ENCODE measurements around the gene SLC44A4. TPM values are rescaled to one million over a fixed set of nuclear protein-coding genes. Genes with fewer than 3 reads are reported as not detected.
"Not testable (repeated sequence)": the region's sequence is repeated elsewhere in the genome, so short reads cannot be mapped to it uniquely, and the experiment has no call there.

The SLC44A4 gene
- total RNA-seq, 2 experiments from 2014 or later, result 0.39 TPM; not detected in 1

DNA sequence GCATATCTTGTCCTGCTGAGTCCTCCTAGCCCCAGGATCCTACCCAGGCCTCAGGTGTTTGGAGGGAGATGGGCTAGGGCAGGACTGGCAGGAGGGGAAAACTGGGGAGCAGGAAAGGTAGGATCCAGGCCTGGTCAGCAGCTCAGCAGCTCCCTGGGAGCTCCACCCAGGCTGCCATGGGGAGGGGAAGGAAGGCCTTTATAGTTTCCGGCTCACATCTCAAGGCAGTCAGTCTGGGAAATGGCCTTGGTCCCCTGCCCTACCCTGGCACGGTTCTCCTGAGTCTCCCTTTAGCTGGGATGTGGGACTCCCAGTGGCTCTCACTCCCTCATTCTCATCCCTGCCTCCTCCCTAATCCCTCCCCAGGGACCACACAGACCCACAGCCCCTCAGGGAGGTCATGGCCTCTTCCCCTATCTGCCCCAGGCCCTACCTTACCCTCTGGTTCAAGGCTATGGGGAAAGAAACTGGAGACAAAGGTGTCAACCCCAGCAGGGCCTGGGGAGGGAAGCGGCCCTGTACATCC, 1.6 kb downstream of the SLC44A4 start:
- POLR2A ChIA-PET, result interaction anchor here (0.8 to 1.8 kb wide), 2 partner anchors 12 to 20 kb away, joined by 3 to 6 read pairs; partner anchors contain the start of gene EHMT2
- Mint-ChIP-seq H3K36me3 (ENCODE audit: low read depth) (peaks cover 17% of the 10 kb centered on the region), H3K27ac (no peak overlapping the region), H3K4me1 (ENCODE audit: low read depth) (peaks cover 3% of the 10 kb centered on the region), H3K4me3 (no peak overlapping the region), H3K9me3 (ENCODE audit: insufficient read depth) (no peaks in the 10 kb centered on the region), H3K27me3 (ENCODE audit: low read depth) (no peaks in the 10 kb centered on the region)
- ATAC-seq, result no peak
- no peak for DNase-seq
- CTCF ChIA-PET, result interaction anchor here (0.9 kb wide), 1 partner anchor 14 kb away, joined by 5 read pairs; the partner anchor contains the start of gene NEU1

DNA sequence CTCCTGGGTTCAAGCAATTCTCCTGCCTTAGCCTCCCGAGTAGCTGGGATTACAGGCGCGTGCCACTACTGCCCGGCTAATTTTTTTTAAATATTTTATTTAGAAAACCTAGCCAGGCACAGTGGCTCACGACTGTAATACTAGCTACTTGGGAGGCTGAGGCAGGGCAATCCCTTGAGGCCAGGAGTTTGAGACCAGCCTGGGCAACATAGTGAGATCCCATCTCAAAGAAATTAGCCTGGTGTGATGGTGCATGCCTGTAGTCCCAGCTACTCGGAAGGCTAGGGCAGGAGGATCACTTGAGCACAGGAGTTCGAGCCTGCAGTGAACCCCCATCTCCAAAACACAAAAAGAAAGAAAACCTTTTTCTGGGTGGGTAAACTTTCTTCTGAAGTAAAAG, 2.4 kb downstream of the SLC44A4 start:
- H3K27ac Mint-ChIP-seq, result no peak overlapping the region
- peaks cover 4% of the 10 kb centered on the region for H3K4me1 Mint-ChIP-seq (ENCODE audit: low read depth)
- peaks cover 12% of the 10 kb centered on the region for H3K36me3 Mint-ChIP-seq (ENCODE audit: low read depth)
- H3K9me3 Mint-ChIP-seq (ENCODE audit: insufficient read depth), result no peaks in the 10 kb centered on the region
- ATAC-seq (no peak), DNase-seq (no peak)
- CTCF ChIA-PET, result no interaction called here
- POLR2A ChIA-PET, result interaction anchor here (0.8 to 1.8 kb wide), 2 partner anchors 13 to 21 kb away, joined by 3 to 6 read pairs; partner anchors contain the start of gene EHMT2
- peaks cover 3% of the 10 kb centered on the region for H3K27me3 Mint-ChIP-seq (ENCODE audit: low read depth)
- no peak overlapping the region for H3K4me3 Mint-ChIP-seq

DNA sequence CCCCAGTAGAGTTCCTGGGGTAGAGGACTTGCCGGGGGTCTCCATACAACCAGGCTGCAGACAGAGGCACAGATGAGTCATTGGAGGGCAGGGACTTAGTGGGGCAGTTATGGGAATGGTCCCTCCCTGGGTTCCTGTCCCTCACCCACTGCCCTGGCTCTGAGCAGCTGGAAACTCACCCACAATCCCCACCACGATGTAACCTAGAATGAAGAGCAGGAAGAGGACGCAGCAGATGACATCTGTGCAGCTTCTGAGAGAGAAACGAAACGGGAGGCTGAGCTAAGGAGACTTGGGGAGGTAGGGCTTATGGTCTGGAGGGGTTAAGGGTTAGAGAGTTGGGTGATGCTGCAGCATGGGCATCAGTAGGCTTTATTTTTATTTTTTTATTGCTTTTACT, 2.9 kb downstream of the SLC44A4 start:
- no peak overlapping the region for H3K4me3 Mint-ChIP-seq
- H3K9me3 Mint-ChIP-seq (ENCODE audit: insufficient read depth), result no peaks in the 10 kb centered on the region
- POLR2A ChIA-PET, result interaction anchor here (1.8 kb wide), 1 partner anchor 14 kb away, joined by 6 read pairs; no protein-coding TSS in a partner anchor
- H3K36me3 Mint-ChIP-seq (ENCODE audit: low read depth), result peaks cover 7% of the 10 kb centered on the region
- H3K4me1 Mint-ChIP-seq (ENCODE audit: low read depth), result peaks cover 8% of the 10 kb centered on the region
- ATAC-seq (no peak), DNase-seq (no peak)
- peaks cover 3% of the 10 kb centered on the region for H3K27me3 Mint-ChIP-seq (ENCODE audit: low read depth)
- CTCF ChIA-PET, result no interaction called here
- H3K27ac Mint-ChIP-seq, result no peak overlapping the region

DNA sequence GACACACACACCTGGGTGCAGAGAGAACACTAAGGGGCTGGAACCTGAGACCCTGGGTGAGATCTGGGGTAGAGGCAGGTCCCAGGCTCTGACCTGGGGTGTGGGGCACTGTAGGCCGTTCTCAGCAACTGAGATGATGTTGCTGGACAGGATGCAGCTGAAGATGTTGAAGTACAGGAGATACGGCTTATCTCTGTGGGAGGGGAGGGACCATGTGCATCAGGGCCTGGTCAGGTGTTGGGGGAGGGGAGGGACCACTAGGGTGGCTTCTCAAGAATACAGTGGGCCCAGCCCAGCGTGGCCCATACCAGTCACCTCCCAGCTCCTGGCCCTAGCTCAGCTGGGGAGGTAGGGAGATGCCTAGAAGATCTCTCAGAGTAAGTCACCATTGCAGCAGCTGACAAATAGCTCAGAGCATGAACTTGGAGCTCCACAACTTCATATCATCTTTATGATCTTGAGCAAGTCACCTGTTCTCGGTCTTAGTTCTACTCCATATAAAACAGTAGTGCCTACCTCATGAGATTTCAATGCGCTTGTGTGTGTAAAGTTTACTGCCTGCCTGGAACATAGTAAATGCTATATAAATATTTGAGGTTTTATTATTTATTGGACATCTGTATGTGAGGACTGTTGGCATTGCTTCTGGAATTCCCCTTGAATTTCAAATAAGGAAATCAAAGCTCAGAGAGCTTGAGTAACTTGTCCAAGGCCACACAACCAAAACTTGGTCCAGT, 3.8 kb downstream of the SLC44A4 start:
- Mint-ChIP-seq H3K9me3 (ENCODE audit: insufficient read depth) (no peaks in the 10 kb centered on the region), H3K36me3 (ENCODE audit: low read depth) (peaks cover 6% of the 10 kb centered on the region), H3K4me3 (no peak overlapping the region), H3K27ac (no peak overlapping the region), H3K27me3 (ENCODE audit: low read depth) (peaks cover 3% of the 10 kb centered on the region), H3K4me1 (ENCODE audit: low read depth) (peaks cover 8% of the 10 kb centered on the region)
- DNase-seq (no peak), ATAC-seq (no peak)
- CTCF ChIA-PET, result interaction anchor here (1.5 kb wide), 1 partner anchor 14 kb away, joined by 4 read pairs; no protein-coding TSS in a partner anchor
- POLR2A ChIA-PET, result interaction anchor here (0.7 kb wide), 1 partner anchor 254 kb away, joined by 3 read pairs; no protein-coding TSS in a partner anchor

DNA sequence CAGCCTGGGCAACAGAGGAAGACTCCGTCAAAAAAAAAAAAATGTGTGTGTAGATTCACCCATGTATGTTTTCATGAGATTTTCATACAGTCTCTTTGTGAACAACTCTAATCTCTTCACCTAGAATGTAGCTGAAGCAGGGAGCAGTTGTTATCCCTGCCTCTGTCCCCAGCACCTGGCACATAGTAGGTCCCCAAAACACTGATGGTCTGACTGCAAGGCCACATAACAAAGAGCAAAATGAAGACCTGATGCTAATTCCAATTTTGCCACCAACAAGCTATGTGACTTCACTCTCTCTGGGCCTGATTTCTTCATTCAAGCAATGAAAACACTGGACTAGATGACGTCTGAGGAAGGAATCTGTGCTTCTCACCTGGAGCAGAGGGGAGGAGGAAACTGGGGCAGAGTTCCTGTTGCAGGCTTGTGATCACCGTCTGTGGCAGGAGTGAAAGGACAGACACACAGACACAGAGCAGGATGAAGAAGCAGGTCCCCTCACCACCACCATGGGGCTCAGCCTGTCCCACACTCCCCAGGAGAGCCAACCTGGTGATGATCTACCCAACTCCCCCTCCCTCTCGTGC, 4.6 kb downstream of the SLC44A4 start:
- DNase-seq (no peak), ATAC-seq (no peak)
- peak overlapping the region; percentile 16 for H3K27ac Mint-ChIP-seq
- H3K4me1 Mint-ChIP-seq (ENCODE audit: low read depth), result peaks cover 8% of the 10 kb centered on the region
- no peak overlapping the region for H3K4me3 Mint-ChIP-seq
- H3K36me3 Mint-ChIP-seq (ENCODE audit: low read depth), result no peaks in the 10 kb centered on the region
- no peaks in the 10 kb centered on the region for H3K9me3 Mint-ChIP-seq (ENCODE audit: insufficient read depth)
- ChIA-PET POLR2A (no interaction called here), CTCF (interaction anchor here (1.5 kb wide), 1 partner anchor 15 kb away, joined by 4 read pairs; no protein-coding TSS in a partner anchor)
- peaks cover 3% of the 10 kb centered on the region for H3K27me3 Mint-ChIP-seq (ENCODE audit: low read depth)

DNA sequence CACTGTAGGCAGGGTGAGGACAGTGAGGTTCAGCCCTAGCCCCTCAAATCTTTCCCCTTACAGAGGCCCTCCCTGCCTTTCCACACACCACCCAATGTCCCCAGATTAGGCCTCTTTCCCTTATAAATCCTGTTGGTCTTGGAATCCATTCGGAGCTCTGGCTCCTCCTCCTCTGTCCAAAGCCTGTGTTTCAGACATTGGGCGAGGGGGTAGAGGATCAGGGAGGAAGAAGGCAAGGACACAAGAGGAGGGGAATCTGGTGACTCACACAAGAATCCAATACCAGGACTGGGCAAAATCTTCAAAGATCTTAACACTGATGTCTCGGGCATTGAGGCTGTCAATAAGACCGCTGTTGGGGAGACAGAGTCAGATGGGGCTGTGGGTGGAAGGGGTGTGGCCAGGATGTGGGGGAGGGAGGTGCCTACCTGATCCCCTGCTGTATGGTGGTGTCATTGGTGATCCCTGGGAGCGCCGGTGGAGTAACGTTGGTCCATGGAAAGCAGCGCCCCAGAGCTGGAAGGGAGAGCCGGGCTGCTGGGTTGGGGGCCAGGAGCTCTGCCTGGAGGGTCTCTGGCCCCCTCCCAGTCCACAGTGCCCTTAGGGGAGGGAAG, 7.6 kb downstream of the SLC44A4 start:
- CTCF ChIA-PET, result no interaction called here
- Mint-ChIP-seq H3K27me3 (ENCODE audit: low read depth) (peaks cover 3% of the 10 kb centered on the region), H3K9me3 (ENCODE audit: insufficient read depth) (no peaks in the 10 kb centered on the region), H3K4me1 (ENCODE audit: low read depth) (peaks cover 8% of the 10 kb centered on the region), H3K36me3 (ENCODE audit: low read depth) (no peaks in the 10 kb centered on the region), H3K4me3 (no peak overlapping the region), H3K27ac (no peak overlapping the region)
- POLR2A ChIA-PET, result interaction anchor here (0.6 kb wide), 1 partner anchor 103 kb away, joined by 3 read pairs; no protein-coding TSS in a partner anchor
- DNase-seq (no peak), ATAC-seq (no peak)

DNA sequence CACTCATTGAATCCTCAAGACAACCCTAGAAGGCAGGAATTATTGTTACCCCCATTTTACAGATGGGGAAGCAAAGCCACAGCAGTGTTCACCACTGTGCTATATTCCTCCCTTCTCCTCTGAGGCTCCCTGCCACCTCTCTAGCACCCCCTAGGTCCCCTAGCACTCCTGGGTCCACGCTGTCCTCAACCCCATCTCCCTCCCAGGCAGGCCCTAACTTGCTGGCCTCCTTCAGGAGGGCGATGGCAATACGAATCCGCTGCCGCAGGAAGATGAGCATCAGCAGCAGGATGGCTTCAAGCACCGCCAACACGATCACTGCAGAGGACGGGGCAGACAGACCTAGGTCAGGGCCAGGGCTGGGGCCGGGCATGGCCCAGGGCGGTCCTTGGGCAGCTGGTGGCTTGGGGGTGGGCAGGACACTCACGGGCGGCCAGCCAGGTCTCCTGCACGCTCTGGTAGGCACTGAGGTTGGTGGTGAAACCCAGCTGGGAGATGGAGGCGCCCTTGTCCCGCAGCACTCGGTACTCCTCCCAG, 8.3 kb downstream of the SLC44A4 start:
- no peaks in the 10 kb centered on the region for H3K36me3 Mint-ChIP-seq (ENCODE audit: low read depth)
- peaks cover 3% of the 10 kb centered on the region for H3K27me3 Mint-ChIP-seq (ENCODE audit: low read depth)
- H3K9me3 Mint-ChIP-seq (ENCODE audit: insufficient read depth), result no peaks in the 10 kb centered on the region
- DNase-seq (no peak), ATAC-seq (peak; percentile 38)
- ChIA-PET CTCF (no interaction called here), POLR2A (interaction anchor here (0.6 kb wide), 1 partner anchor 104 kb away, joined by 3 read pairs; no protein-coding TSS in a partner anchor)
- H3K27ac Mint-ChIP-seq, result no peak overlapping the region
- peaks cover 8% of the 10 kb centered on the region for H3K4me1 Mint-ChIP-seq (ENCODE audit: low read depth)
- no peak overlapping the region for H3K4me3 Mint-ChIP-seq

DNA sequence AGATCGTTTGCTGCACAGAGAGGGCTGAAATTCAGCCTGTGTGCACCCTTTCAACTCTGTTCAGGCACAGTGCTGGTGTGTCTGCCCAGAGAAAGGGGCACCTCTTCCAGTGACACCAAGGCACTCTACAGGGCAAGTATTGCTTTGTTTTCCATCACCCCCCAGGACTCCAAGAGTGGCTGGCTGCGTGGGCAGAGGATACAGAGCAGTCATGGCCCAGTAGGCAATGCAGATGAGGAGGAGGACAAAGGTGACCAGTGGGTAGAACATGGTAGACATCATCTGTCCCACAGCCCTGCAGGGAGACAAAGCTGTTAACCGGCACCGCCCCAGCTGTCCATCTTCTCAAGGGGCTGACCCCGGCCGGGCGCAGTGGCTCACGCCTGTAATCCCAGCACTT, 9.5 kb downstream of the SLC44A4 start:
- Mint-ChIP-seq H3K4me3 (no peak overlapping the region), H3K27ac (no peak overlapping the region), H3K9me3 (ENCODE audit: insufficient read depth) (no peaks in the 10 kb centered on the region), H3K4me1 (ENCODE audit: low read depth) (peaks cover 10% of the 10 kb centered on the region), H3K27me3 (ENCODE audit: low read depth) (peaks cover 3% of the 10 kb centered on the region), H3K36me3 (ENCODE audit: low read depth) (no peaks in the 10 kb centered on the region)
- CTCF ChIA-PET, result interaction anchor here (0.6 kb wide), 1 partner anchor 18 kb away, joined by 3 read pairs; no protein-coding TSS in a partner anchor
- ATAC-seq (no peak), DNase-seq (no peak)
- POLR2A ChIA-PET, result no interaction called here

DNA sequence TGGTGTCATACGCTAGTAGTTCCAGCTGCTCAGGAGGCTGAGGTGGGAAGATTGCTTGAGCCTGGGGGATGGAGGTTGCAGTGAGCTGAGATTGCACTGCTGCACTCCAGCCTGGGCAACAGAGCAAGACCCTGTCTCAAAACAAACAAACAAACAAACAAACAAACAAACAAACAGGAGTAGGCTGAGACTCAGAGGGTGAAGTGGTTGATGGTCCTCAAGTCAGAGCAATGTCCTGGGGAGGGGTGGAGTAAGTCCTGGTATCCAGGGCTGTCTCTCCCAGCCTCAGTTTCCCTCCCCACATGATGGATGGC, 10.2 kb downstream of the SLC44A4 start:
- CTCF ChIA-PET, result interaction anchor here (0.6 to 0.9 kb wide), 2 partner anchors 19 to 20 kb away, joined by 3 read pairs; no protein-coding TSS in a partner anchor
- H3K27me3 Mint-ChIP-seq (ENCODE audit: low read depth); ATAC-seq; DNase-seq; H3K27ac Mint-ChIP-seq; H3K9me3 Mint-ChIP-seq (ENCODE audit: insufficient read depth); H3K4me3 Mint-ChIP-seq; H3K36me3 Mint-ChIP-seq (ENCODE audit: low read depth); POLR2A ChIA-PET: not testable (repeated sequence)
- H3K4me1 Mint-ChIP-seq (ENCODE audit: low read depth), result peaks cover 14% of the 10 kb centered on the region

DNA sequence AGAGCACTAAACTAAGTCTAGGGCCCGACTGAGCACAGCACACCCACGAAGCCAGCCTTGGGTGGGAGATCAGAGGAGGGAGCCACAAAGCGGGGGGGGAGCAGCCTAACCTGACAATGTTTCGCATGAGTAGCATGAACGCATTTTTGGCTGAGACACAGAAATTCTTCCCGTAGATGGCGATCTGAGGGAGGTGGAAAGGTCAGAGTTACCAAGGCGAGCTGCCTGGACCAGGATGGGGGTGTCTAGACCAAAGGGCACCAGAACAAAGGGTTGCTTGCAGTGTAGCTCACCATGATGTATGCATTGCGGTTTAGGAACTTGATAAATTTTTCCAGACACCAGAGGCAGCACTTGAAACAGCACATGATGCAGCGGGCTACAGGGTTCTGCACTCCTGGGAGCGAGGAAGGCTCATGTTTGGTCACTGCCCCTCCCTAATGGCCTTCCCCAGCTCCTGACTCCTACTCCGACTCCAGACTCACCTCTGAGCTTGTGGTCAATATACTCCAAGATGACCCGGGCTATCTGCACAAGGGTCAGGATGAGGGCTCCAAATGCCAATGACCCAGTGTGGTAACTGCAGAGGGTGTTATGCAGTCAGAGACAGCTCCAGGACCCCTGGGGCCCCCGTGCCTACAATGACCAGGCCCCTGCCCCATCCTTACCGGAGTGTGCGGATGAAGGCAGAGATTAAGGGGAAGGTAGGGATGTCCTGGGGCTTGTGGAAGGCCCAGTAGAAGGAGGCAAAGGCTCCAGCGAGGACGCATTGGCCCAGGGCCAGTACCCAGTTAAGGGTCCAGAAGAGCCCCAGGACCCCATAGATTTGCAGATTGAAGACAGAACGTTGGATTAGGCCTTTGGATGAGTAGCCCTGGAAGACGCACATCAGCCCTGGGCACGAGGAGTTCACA, 13.3 kb downstream of the SLC44A4 start:
- ATAC-seq (no peak), DNase-seq (no peak)
- no peaks in the 10 kb centered on the region for H3K27me3 Mint-ChIP-seq (ENCODE audit: low read depth)
- CTCF ChIA-PET, result interaction anchor here (2.7 kb wide), 2 partner anchors 25 to 184 kb away, joined by 7 to 8 read pairs; partner anchors contain the start of gene LY6G5C
- H3K9me3 Mint-ChIP-seq (ENCODE audit: insufficient read depth), result no peaks in the 10 kb centered on the region
- H3K36me3 Mint-ChIP-seq (ENCODE audit: low read depth), result peaks cover 4% of the 10 kb centered on the region
- H3K4me1 Mint-ChIP-seq (ENCODE audit: low read depth), result peaks cover 26% of the 10 kb centered on the region
- POLR2A ChIA-PET, result interaction anchor here (1.1 kb wide), 1 partner anchor 48 kb away, joined by 3 read pairs; no protein-coding TSS in a partner anchor
- H3K4me3 Mint-ChIP-seq, result peak overlapping the region; percentile 31
- no peak overlapping the region for H3K27ac Mint-ChIP-seq
